ENCODE data around the gene CCDC90B. TPM values are rescaled to one million over a fixed set of nuclear protein-coding genes. Genes with fewer than 3 reads are reported as not detected.

Gene CCDC90B
- total and polyA plus RNA-seq, 8 donors = 22.5 to 95.5 (median 72.8) TPM

DNA sequence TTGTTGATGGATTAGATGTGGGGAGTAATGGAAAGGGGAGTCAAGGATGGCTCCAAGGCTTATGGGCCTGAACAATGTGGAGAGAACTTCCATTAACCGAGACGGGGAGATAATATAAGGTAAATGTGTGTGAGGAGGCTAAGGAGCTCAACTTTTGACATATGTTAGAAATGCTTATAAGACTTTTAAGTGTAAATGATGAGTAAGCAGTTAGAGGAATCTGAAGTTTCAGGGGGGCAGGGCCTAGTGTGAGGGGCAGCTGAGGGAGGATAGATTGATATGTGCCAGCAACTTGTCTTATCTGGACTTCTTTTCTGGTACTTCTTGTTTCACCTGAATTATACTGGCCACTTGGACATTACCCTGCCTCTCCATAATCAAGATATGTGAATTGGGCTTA, 62.7 kb downstream of the CCDC90B start:
- intact Hi-C loops (cut with DNase I) = no loop called here
- no peak for DNase-seq
- Histone ChIP-seq H3K4me3 (no peak overlapping the region), H3K4me1 (no peaks in the 10 kb centered on the region), H3K36me3 (no peaks in the 10 kb centered on the region), H3K9me3 (no peaks in the 10 kb centered on the region), H3K27me3 (no peaks in the 10 kb centered on the region), H3K27ac (no peak overlapping the region)
- TF ChIP-seq, protein P1, sequence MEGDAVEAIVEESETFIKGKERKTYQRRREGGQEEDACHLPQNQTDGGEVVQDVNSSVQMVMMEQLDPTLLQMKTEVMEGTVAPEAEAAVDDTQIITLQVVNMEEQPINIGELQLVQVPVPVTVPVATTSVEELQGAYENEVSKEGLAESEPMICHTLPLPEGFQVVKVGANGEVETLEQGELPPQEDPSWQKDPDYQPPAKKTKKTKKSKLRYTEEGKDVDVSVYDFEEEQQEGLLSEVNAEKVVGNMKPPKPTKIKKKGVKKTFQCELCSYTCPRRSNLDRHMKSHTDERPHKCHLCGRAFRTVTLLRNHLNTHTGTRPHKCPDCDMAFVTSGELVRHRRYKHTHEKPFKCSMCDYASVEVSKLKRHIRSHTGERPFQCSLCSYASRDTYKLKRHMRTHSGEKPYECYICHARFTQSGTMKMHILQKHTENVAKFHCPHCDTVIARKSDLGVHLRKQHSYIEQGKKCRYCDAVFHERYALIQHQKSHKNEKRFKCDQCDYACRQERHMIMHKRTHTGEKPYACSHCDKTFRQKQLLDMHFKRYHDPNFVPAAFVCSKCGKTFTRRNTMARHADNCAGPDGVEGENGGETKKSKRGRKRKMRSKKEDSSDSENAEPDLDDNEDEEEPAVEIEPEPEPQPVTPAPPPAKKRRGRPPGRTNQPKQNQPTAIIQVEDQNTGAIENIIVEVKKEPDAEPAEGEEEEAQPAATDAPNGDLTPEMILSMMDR (IDR thresholded peaks at IDR 0.05) = no peak
- ATAC-seq = no peak

DNA sequence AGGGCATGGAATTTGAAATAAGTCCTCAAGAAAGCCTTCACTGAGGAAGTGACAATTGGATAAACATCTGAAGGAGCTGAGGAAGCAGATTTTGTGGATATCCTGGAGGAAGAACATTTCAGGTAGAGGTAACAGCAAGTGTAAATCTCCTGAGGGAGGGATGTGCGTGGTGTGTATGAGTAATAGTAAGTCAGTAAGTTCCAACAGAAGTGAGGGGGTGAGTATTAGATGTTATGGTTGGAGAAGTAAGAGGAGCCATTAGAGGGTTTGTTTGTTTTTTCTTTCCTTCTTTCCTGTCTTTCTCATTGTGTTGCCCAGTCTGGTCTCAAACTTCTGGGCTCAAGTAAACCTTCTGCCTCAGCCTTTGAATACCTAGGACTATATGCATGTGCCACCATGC, 63.7 kb downstream of the CCDC90B start:
- Histone ChIP-seq H3K27ac (no peak overlapping the region), H3K4me3 (no peak overlapping the region), H3K27me3 (no peaks in the 10 kb centered on the region), H3K9me3 (no peaks in the 10 kb centered on the region), H3K4me1 (no peaks in the 10 kb centered on the region), H3K36me3 (no peaks in the 10 kb centered on the region)
- TF ChIP-seq, protein P1 (IDR thresholded peaks at IDR 0.05) = no peak
- ATAC-seq = no peak
- no peak for DNase-seq
- intact Hi-C loops (cut with DNase I) = no loop called here

DNA sequence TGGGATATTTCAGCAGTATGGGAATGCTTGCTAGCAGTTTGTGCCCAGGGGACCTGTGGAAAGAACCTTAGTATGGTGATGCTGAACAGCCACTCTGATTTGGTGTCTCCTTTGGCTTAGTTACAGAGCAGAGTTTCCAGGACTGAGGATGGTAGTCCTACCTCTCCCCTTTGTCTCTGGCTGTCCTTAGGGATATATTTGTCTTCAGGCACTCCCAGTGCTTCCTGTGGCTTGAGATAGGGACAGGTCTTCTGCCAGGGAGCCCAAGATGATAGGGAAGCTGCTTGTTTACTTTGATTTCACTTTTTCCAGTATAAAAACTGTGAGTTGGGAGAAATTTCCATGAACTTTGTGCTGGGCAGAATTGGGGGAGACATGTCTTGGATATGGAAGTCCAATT, 64.5 kb downstream of the CCDC90B start:
- no peaks in the 10 kb centered on the region for H3K27me3 ChIP-seq
- no peak overlapping the region for H3K27ac ChIP-seq
- DNase-seq = no peak
- no peaks in the 10 kb centered on the region for H3K9me3 ChIP-seq
- no peak for ATAC-seq
- H3K4me1 ChIP-seq = no peaks in the 10 kb centered on the region
- intact Hi-C loops (cut with DNase I) = no loop called here
- H3K36me3 ChIP-seq = no peaks in the 10 kb centered on the region
- TF ChIP-seq, protein P1 (IDR thresholded peaks at IDR 0.05) = no peak
- H3K4me3 ChIP-seq = no peak overlapping the region

DNA sequence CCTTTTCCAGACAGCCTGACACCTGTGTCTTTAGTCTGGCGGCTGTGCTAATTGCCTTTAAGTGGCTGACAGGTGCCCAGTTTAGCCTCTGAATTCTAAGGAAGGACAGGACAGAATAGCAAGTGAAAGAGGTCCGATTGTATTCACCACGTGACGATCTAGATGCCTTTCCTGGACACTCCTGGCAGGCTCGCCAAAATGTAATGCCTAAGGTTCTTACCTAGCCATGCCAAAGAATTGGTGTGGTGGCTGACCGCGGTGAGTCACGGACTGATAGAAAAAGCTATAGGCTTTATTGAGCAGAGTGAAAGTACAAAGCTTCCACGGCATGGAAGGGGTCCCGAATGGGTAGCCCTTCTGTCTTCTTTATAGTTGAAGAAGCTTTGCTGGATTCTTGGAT, 65.9 kb downstream of the CCDC90B start:
- H3K27me3 ChIP-seq = no peaks in the 10 kb centered on the region
- ATAC-seq (no peak), DNase-seq (no peak)
- TF ChIP-seq, protein P1 (IDR thresholded peaks at IDR 0.05) = no peak
- intact Hi-C loops (cut with DNase I) = no loop called here
- no peak overlapping the region for H3K27ac ChIP-seq
- no peak overlapping the region for H3K4me3 ChIP-seq
- no peaks in the 10 kb centered on the region for H3K4me1 ChIP-seq
- H3K9me3 ChIP-seq = no peaks in the 10 kb centered on the region
- no peaks in the 10 kb centered on the region for H3K36me3 ChIP-seq

DNA sequence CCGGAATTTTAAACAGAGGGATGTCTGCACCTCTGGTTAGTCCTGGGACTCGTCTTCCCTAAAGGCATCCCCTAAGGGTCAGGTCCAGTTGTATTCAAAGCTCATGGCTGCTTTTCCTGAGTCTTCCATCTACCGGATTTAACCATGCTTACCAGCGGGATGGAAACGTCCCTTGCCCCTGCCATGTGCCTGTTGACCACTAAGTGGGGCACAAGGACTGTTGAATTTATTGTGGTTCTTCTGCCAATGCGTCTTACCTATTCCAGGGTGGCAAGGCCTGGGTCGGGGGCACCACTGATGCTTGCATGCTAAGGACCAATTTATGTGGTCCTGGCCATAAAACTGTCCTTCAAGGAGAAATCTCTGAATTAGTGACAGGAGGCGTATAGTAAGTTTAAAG, 67.1 kb downstream of the CCDC90B start:
- DNase-seq = no peak
- TF ChIP-seq, protein P1 (IDR thresholded peaks at IDR 0.05) = no peak

More for the DNA sequence above, 67.1 kb downstream of the CCDC90B start:
- peaks cover 0 to 1% of the 10 kb centered on the region in 2 donors for H3K36me3 ChIP-seq
- ATAC-seq = no peak
- H3K4me3 ChIP-seq = no peak overlapping the region
- intact Hi-C loops (cut with DNase I) = no loop called here
- no peaks in the 10 kb centered on the region for H3K9me3 ChIP-seq
- no peaks in the 10 kb centered on the region for H3K27me3 ChIP-seq
- H3K4me1 ChIP-seq = no peaks in the 10 kb centered on the region
- H3K27ac ChIP-seq = no peak overlapping the region

Other genes starting within 250 kb of the CCDC90B start
- 10 to 100 TPM; 14.2 to 15.3 TPM for gene RAB30, start 214.5 kb downstream of the CCDC90B start, total RNA-seq
- gene RAB30, start 214.5 kb downstream of the CCDC90B start, polyA plus RNA-seq (ENCODE audit: insufficient read length in 6 of 6) = 10 to 100 TPM; 11.3 to 15.9 (median 14.2) TPM
- 10 to 100 TPM; 35.8 to 54.4 TPM for gene PCF11, start 129.2 kb downstream of the CCDC90B start, total RNA-seq
- 10 to 100 TPM; 75.7 to 91.1 (median 81.2) TPM for gene PCF11, start 129.2 kb downstream of the CCDC90B start, polyA plus RNA-seq (ENCODE audit: insufficient read length in 6 of 6)
- 10 to 100 TPM; 11.5 to 14.1 TPM for gene ANKRD42, start 92.7 kb downstream of the CCDC90B start, total RNA-seq
- gene ANKRD42, start 92.7 kb downstream of the CCDC90B start, polyA plus RNA-seq (ENCODE audit: insufficient read length in 6 of 6) = 10 to 100 TPM; 10.2 to 17.2 (median 13.4) TPM